PC-3 (cell line): ENCODE results near the gene CMTM3. TPM values are rescaled to one million over a fixed set of nuclear protein-coding genes. Genes with fewer than 3 reads are reported as not detected.

Experiments
- ATAC-seq: fragments of 200-7000 bp; cut with Tn5 transposase; 2 replicates; pipeline ENCODE4 v1.9.1; 2020; ENCODE audit warnings: mild to moderate bottlenecking, moderate library complexity
- BruUV-seq: library from RNA; stranded (reverse); fragments of 400-500 nt; replicated peaks from 2 replicates; lab custom pipeline; 2021; lab: Mats Ljungman, UMichigan
- CTCF ChIA-PET: fragments of 300-600 bp; sonication (Branson Sonifier 250); formaldehyde crosslinking; loops from one replicate; lab custom pipeline; 2022; ENCODE audit warnings: antibody characterized with exemption; lab: Charles Lee
- POLR2A ChIA-PET: fragments of 300-600 bp; sonication (Branson Sonifier 250); formaldehyde crosslinking; loops from one replicate; lab custom pipeline; 2022; ENCODE audit warnings: antibody characterized with exemption; ENCODE audit not compliant: unreplicated experiment; lab: Charles Lee
- DNase-seq: peaks from one replicate; pipeline ENCODE4 v3.0.0-alpha.2; 2015
- H2AFZ ChIP-seq: fragments of 300-600 bp; sonication (generic); 2 replicates; pipeline ENCODE4 v1.6.0; 2016; ENCODE audit warnings: antibody characterized with exemption, low read length
- H3F3A ChIP-seq: fragments of 300-600 bp; sonication (generic); one replicate; pipeline ENCODE4 v1.6.0; 2017; ENCODE audit warnings: antibody characterized with exemption, low read length, control low read depth, mild to moderate bottlenecking; ENCODE audit not compliant: unreplicated experiment
- H3K27ac ChIP-seq: fragments of 300-600 bp; sonication (generic); 2 replicates; pipeline ENCODE4 v1.5.1; 2016; ENCODE audit warnings: mild to moderate bottlenecking, low read length
- H3K27me3 ChIP-seq: fragments of 300-600 bp; sonication (generic); 2 replicates; pipeline ENCODE4 v1.6.1; 2016; ENCODE audit warnings: low read length, mixed read lengths
- H3K36me3 ChIP-seq: fragments of 300-600 bp; sonication (generic); 2 replicates; pipeline ENCODE4 v1.6.1; 2016; ENCODE audit warnings: low read depth, mixed run types, low read length, mixed read lengths
- H3K4me1 ChIP-seq: fragments of 300-600 bp; sonication (generic); 2 replicates; pipeline ENCODE4 v1.5.1; 2016; ENCODE audit warnings: low read length; ENCODE audit not compliant: insufficient read depth
- H3K4me2 ChIP-seq: fragments of 300-600 bp; sonication (generic); 2 replicates; pipeline ENCODE4 v1.6.0; 2016; ENCODE audit warnings: low read length
- H3K4me3 ChIP-seq: fragments of 300-600 bp; sonication (generic); 2 replicates; pipeline ENCODE4 v1.5.1; 2016; ENCODE audit warnings: mild to moderate bottlenecking, low read length, mixed read lengths
- H3K79me2 ChIP-seq: fragments of 300-600 bp; sonication (generic); 2 replicates; pipeline ENCODE4 v1.6.1; 2017; ENCODE audit warnings: low read length, mixed read lengths
- H3K9ac ChIP-seq: fragments of 300-600 bp; sonication (generic); 2 replicates; pipeline ENCODE4 v1.6.0; 2016; ENCODE audit warnings: mild to moderate bottlenecking, low read length
- H3K9me2 ChIP-seq: fragments of 300-600 bp; sonication (generic); replicated peaks from 2 replicates; pipeline ENCODE4 v1.6.1; 2016; ENCODE audit warnings: mixed run types, low read length, mixed read lengths
- H3K9me3 ChIP-seq: fragments of 300-600 bp; sonication (generic); 2 replicates; pipeline ENCODE4 v1.6.1; 2016; ENCODE audit warnings: low read length, mixed read lengths
- H4K20me1 ChIP-seq: fragments of 300-600 bp; sonication (generic); 2 replicates; pipeline ENCODE4 v1.6.1; 2016; ENCODE audit warnings: low read length, mixed read lengths
- EZH2 ChIP-seq: fragments of 300-600 bp; sonication (generic); IDR thresholded peaks from one replicate; pipeline ENCODE4 v1.6.1; 2017; ENCODE audit warnings: antibody characterized with exemption, mild to moderate bottlenecking, low read length; ENCODE audit not compliant: unreplicated experiment
- EZH2phosphoT487 ChIP-seq: fragments of 300-600 bp; sonication (generic); IDR thresholded peaks from 2 replicates; pipeline ENCODE4 v1.6.1; 2018; ENCODE audit warnings: mild to moderate bottlenecking, antibody characterized with exemption, low read length, borderline replicate concordance
- intact Hi-C: fragments of 100-400 bp; cut with micrococcal nuclease; formaldehyde crosslinking; loops from 2 replicates; pipeline ENCODE4 v1.9.0; 2023
- total RNA-seq: library from RNA; depleted of rRNA; stranded (reverse); fragments of >200 nt; gene quantifications from 2 replicates; pipeline ENCODE4 v1.2.3, GENCODE V29; 2014
- TF ChIP-seq, protein P1 (sequence below): fragments of 300-600 bp; sonication (generic); conservative IDR thresholded peaks from 2 replicates; pipeline ENCODE4 v1.5.1; 2017; ENCODE audit warnings: antibody characterized with exemption, low read depth, mild to moderate bottlenecking, low read length

Gene CMTM3
- total RNA-seq, 1 experiment from 2014 or later, result 9.5 TPM

DNA sequence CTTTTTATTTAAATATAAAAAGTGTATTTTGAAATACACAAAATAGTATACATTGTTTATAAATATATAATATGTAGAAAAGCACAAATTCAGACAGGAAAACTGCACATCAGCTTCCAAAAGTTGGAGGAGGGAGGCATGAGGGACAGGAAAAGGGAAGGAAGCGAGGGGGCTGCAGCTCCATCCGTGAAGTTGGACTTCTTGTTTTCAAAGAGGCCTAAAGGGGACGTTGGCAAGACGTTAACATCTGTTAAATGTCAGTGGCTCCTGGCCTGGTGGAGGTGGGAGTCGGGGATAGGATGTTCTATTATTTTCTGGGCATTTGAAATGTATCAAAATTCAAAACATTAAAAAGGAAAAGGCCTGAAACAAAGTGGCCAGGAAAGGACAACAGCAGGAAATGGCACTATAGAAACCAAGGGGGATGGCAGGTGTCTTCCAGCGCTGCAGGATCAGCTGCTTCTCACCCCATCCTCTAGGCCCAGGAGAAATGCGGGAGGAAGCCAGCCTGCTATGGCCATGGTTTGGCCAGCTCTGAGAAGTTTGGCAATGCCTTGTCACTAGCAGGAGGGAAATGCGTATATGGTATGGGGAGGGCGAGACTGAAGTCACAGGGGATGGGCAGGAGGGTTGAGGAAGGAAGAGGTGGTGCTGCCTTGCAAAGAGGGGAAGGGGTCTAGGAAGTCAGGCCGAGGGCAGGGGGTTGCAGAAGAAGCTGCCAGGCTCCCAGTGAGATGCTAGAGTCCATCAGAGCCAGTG, 18.8 kb upstream of the CMTM3 start:
- intact Hi-C loops, result no loop called here
- BruUV-seq, result no TSS peak
- CTCF ChIA-PET, result no interaction called here
- no peak for ATAC-seq
- no peak for DNase-seq
- H3F3A ChIP-seq, result no peaks in the 10 kb centered on the region
- H3K27me3 ChIP-seq, result no peaks in the 10 kb centered on the region
- H3K9me3 ChIP-seq, result no peaks in the 10 kb centered on the region
- H3K4me3 ChIP-seq, result no peak overlapping the region
- POLR2A ChIA-PET, result interaction anchor here (0.6 kb wide), 1 partner anchor 107 kb away, joined by 3 read pairs; no protein-coding TSS in a partner anchor
- no peak overlapping the region for H3K9ac ChIP-seq
- no peaks in the 10 kb centered on the region for H4K20me1 ChIP-seq
- H3K4me1 ChIP-seq, result peaks cover 10% of the 10 kb centered on the region
- no peak for TF ChIP-seq EZH2phosphoT487
- TF ChIP-seq, protein P1, sequence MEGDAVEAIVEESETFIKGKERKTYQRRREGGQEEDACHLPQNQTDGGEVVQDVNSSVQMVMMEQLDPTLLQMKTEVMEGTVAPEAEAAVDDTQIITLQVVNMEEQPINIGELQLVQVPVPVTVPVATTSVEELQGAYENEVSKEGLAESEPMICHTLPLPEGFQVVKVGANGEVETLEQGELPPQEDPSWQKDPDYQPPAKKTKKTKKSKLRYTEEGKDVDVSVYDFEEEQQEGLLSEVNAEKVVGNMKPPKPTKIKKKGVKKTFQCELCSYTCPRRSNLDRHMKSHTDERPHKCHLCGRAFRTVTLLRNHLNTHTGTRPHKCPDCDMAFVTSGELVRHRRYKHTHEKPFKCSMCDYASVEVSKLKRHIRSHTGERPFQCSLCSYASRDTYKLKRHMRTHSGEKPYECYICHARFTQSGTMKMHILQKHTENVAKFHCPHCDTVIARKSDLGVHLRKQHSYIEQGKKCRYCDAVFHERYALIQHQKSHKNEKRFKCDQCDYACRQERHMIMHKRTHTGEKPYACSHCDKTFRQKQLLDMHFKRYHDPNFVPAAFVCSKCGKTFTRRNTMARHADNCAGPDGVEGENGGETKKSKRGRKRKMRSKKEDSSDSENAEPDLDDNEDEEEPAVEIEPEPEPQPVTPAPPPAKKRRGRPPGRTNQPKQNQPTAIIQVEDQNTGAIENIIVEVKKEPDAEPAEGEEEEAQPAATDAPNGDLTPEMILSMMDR, result no peak
- TF ChIP-seq EZH2, result no peak
- no peak overlapping the region for H2AFZ ChIP-seq
- no peaks in the 10 kb centered on the region for H3K79me2 ChIP-seq
- H3K9me2 ChIP-seq, result no peaks in the 10 kb centered on the region
- H3K27ac ChIP-seq, result no peak overlapping the region
- no peaks in the 10 kb centered on the region for H3K36me3 ChIP-seq
- H3K4me2 ChIP-seq, result no peak overlapping the region

GRCh38 chr16:66587881-66588600, 16.5 kb upstream of the CMTM3 start:
- no peak for ATAC-seq
- H3K9me3 ChIP-seq, result no peaks in the 10 kb centered on the region
- no TSS peak for BruUV-seq
- no peaks in the 10 kb centered on the region for H3K27me3 ChIP-seq
- H3F3A ChIP-seq, result no peaks in the 10 kb centered on the region
- CTCF ChIA-PET, result no interaction called here
- no peak overlapping the region for H3K4me2 ChIP-seq
- no peak overlapping the region for H3K27ac ChIP-seq
- H4K20me1 ChIP-seq, result no peaks in the 10 kb centered on the region
- DNase-seq, result no peak
- intact Hi-C loops, result no loop called here
- no peaks in the 10 kb centered on the region for H3K4me1 ChIP-seq
- no peak overlapping the region for H3K4me3 ChIP-seq
- H3K36me3 ChIP-seq, result no peaks in the 10 kb centered on the region
- no peaks in the 10 kb centered on the region for H3K9me2 ChIP-seq
- H3K79me2 ChIP-seq, result no peaks in the 10 kb centered on the region
- H2AFZ ChIP-seq, result no peak overlapping the region
- POLR2A ChIA-PET, result no interaction called here
- TF ChIP-seq, protein P1, result no peak
- TF ChIP-seq EZH2phosphoT487, result no peak
- no peak for TF ChIP-seq EZH2
- no peak overlapping the region for H3K9ac ChIP-seq
